NCI-H2029 treated with DMSO at 0.1 percent for 48 hours (cell line): ENCODE results near the gene UBE2J2.

Experiments
- DNase-seq: peaks from one replicate; lab custom pipeline; 2025; lab: John Stamatoyannopoulos, UW

The UBE2J2 gene

GRCh38 chr1:1211541-1212441, 61.9 kb downstream of the UBE2J2 start:
- DNase-seq = no peak

- no peak for DNase-seq
Observed at GRCh38 chr1:1210726-1211540, 62.7 kb downstream of the UBE2J2 start.

- DNase-seq = no peak
Observed at GRCh38 chr1:1208713-1209433, 64.8 kb downstream of the UBE2J2 start.

GRCh38 chr1:1207571-1207892, 66.1 kb downstream of the UBE2J2 start:
- DNase-seq = no peak

GRCh38 chr1:1206966-1207531, 66.6 kb downstream of the UBE2J2 start:
- DNase-seq = no peak

- DNase-seq = no peak
Observed at GRCh38 chr1:1206376-1206965, 67.2 kb downstream of the UBE2J2 start, which contains the start of gene TNFRSF18. Gene TNFRSF18 (minus strand): TSS chr1:1206592. CDS start chr1:1206571, 21 bp downstream.

GRCh38 chr1:1205769-1206375, 67.8 kb downstream of the UBE2J2 start:
- DNase-seq = no peak

GRCh38 chr1:1204998-1205768, 68.5 kb downstream of the UBE2J2 start:
- no peak for DNase-seq

GRCh38 chr1:1204425-1204920, 69.2 kb downstream of the UBE2J2 start:
- DNase-seq = no peak
